NCI-H1092 treated with DMSO at 0.1 percent for 48 hours (cell line): ENCODE measurements around the gene FBLN1.
"Not testable (repeated sequence)": the region's sequence is repeated elsewhere in the genome, so short reads cannot be mapped to it uniquely, and the experiment has no call there.

Source experiments
- DNase-seq: peaks from one replicate; lab custom pipeline; 2025; lab: John Stamatoyannopoulos, UW

FBLN1 gene

GRCh38 chr22:45612940-45613339 is 110.3 kb downstream of the FBLN1 start:
- DNase-seq, result no peak

- no peak for DNase-seq
Measured at GRCh38 chr22:45615364-45615763, 112.7 kb downstream of the FBLN1 start.

GRCh38 chr22:45616432-45616831 is 113.7 kb downstream of the FBLN1 start:
- DNase-seq, result no peak

GRCh38 chr22:45617948-45618347 is 115.3 kb downstream of the FBLN1 start:
- no peak for DNase-seq

- DNase-seq, result no peak
Measured at GRCh38 chr22:45620706-45621105, 118.0 kb downstream of the FBLN1 start.

GRCh38 chr22:45621836-45622600 is 119.3 kb downstream of the FBLN1 start:
- DNase-seq, result no peak

- not testable (repeated sequence) for DNase-seq
Measured at GRCh38 chr22:45623464-45624145, 120.9 kb downstream of the FBLN1 start.

- DNase-seq, result no peak
Measured at GRCh38 chr22:45626198-45626651, 123.5 kb downstream of the FBLN1 start.

GRCh38 chr22:45627489-45628233 is 125.0 kb downstream of the FBLN1 start:
- DNase-seq, result no peak

GRCh38 chr22:45628515-45628914 is 125.8 kb downstream of the FBLN1 start:
- no peak for DNase-seq

- DNase-seq, result peak; percentile 7
Measured at GRCh38 chr22:45629469-45630089, 126.9 kb downstream of the FBLN1 start.

GRCh38 chr22:45630436-45630835 is 127.8 kb downstream of the FBLN1 start:
- no peak for DNase-seq

GRCh38 chr22:45631140-45631840 is 128.6 kb downstream of the FBLN1 start:
- no peak for DNase-seq

GRCh38 chr22:45631841-45632238 is 129.2 kb downstream of the FBLN1 start:
- DNase-seq, result no peak

GRCh38 chr22:45632791-45633515 is 130.3 kb downstream of the FBLN1 start:
- DNase-seq, result no peak

GRCh38 chr22:45636683-45637082 is 134.0 kb downstream of the FBLN1 start:
- DNase-seq, result no peak

GRCh38 chr22:45638197-45638596 is 135.5 kb downstream of the FBLN1 start:
- DNase-seq, result no peak

GRCh38 chr22:45638834-45639746 is 136.4 kb downstream of the FBLN1 start:
- no peak for DNase-seq

GRCh38 chr22:45639747-45640102 is 137.0 kb downstream of the FBLN1 start:
- no peak for DNase-seq
